GM10266 (cell line): Measurements from ENCODE around the gene STK24.

Experiments
- DNase-seq: peaks from one replicate; pipeline ENCODE4 v3.0.0; 2012; ENCODE audit errors: extremely low spot score
- CTCF ChIP-seq: IDR thresholded peaks from 2 replicates; pipeline ENCODE4 v1.5.1; 2012; ENCODE audit warnings: mild to moderate bottlenecking, low read depth; ENCODE audit not compliant: control insufficient read depth, insufficient read depth; ENCODE audit errors: missing control alignments

STK24 gene

GRCh38 chr13:98493042-98493712 lies 83.7 kb downstream of the STK24 start:
- no peak for DNase-seq
- TF ChIP-seq CTCF: no peak

GRCh38 chr13:98492335-98493041 lies 84.4 kb downstream of the STK24 start:
- DNase-seq: no peak
- TF ChIP-seq CTCF: no peak

GRCh38 chr13:98490866-98491265 lies 86.0 kb downstream of the STK24 start:
- no peak for TF ChIP-seq CTCF

GRCh38 chr13:98490195-98490836 lies 86.6 kb downstream of the STK24 start:
- no peak for DNase-seq
- no peak for TF ChIP-seq CTCF

More at GRCh38 chr13:98490866-98491265, 86.0 kb downstream of the STK24 start:
- DNase-seq: no peak

- TF ChIP-seq CTCF: no peak
- DNase-seq: no peak
Observed at GRCh38 chr13:98489446-98490194, 87.3 kb downstream of the STK24 start.

- no peak for TF ChIP-seq CTCF
- DNase-seq: no peak
Observed at GRCh38 chr13:98488736-98489135, 88.2 kb downstream of the STK24 start.
